HTERT RPE-1 (cell line): Measurements from ENCODE around the gene HGS.

Source experiments
- in situ Hi-C: fragments of 300-500 bp; cut with MboI; formaldehyde crosslinking; loops from 4 replicates; pipeline ENCODE4 v1.14.3; 2020; ENCODE audit warnings: low sequenced_read_pairs

HGS gene, protein sequence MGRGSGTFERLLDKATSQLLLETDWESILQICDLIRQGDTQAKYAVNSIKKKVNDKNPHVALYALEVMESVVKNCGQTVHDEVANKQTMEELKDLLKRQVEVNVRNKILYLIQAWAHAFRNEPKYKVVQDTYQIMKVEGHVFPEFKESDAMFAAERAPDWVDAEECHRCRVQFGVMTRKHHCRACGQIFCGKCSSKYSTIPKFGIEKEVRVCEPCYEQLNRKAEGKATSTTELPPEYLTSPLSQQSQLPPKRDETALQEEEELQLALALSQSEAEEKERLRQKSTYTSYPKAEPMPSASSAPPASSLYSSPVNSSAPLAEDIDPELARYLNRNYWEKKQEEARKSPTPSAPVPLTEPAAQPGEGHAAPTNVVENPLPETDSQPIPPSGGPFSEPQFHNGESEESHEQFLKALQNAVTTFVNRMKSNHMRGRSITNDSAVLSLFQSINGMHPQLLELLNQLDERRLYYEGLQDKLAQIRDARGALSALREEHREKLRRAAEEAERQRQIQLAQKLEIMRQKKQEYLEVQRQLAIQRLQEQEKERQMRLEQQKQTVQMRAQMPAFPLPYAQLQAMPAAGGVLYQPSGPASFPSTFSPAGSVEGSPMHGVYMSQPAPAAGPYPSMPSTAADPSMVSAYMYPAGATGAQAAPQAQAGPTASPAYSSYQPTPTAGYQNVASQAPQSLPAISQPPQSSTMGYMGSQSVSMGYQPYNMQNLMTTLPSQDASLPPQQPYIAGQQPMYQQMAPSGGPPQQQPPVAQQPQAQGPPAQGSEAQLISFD

DNA sequence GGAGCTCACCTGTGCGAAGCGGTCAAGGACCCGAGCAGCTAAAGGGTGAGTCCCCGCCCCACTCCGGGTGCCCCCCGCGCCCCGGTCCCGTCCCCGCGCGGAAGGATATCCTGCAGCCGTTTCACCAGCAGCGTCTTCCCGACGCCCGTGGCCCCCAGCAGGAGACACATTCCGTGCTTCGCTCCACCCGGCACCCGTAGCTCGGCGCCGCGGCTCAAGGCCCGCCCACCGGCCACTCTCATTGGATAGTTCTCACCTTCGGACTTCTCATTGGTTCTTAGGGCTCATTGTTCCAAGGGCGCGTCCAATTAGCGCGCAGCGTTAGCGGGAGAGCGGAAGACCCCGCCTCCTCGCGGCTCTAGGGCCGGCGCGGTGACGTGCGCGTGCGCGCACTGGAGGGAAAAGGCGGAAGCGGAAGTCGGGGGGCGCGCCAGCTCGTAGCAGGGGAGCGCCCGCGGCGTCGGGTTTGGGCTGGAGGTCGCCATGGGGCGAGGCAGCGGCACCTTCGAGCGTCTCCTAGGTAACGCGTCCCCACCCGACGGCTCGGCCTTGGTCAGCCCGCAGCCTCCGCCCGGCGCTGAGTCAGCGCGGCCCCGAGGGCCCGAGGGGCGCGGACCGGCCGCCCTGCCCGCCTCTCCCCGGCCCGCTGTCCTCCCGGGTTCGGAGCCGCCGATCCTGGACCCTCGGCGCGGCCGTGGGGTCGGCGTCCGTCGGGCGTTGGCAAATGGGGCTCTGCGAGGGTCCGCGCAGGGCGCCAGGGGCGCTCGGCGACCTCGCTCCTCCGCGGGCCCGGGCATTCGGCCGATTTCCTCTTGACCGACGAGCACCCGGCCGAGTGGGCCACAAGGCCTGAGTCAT, at the start of gene HGS, which contains the start of gene ARL16:
Gene HGS, plus strand, starts transcription at position 428 of the 858 bp plus-strand sequence. Its CDS starts 56 bp downstream, at position 484.
Gene ARL16, minus strand, starts transcription at position 214 of the 858 bp plus-strand sequence. Its CDS starts 44 bp downstream, at position 170.
- in situ Hi-C loops: no loop called here

- in situ Hi-C loops: no loop called here
These were observed 48.4 kb upstream of the HGS start for GRCh38 chr17:81635431-81635830.

DNA sequence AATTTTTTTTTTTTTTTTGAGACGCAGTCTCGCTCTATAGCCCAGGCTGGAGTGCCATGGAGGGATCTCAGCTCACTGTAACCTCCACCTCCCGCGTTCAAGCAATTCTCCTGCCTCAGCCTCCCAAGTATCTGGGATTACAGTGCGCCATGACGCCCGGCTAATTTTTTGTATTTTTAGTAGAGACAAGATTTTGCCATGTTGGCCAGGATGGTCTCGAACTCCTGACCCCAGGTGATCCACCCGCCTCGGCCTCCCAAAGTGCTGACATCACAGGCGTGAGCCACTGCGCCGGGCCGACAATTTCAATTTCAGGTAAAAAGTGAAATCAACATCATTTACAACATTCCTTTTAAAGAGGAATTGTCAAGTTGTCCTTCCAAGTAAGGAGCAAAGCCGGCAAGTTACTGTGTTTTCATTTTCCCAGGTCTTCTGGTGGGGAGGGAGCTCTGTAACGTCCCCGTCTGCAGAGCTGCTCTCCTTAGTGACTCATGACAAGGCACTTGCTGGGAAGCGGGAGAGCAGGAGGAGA, 47.8 kb upstream of the HGS start:
- in situ Hi-C loops: no loop called here

GRCh38 chr17:81636505-81637288, 47.1 kb upstream of the HGS start, which contains the start of the genes NPLOC4 and TSPAN10:
Gene NPLOC4, minus strand, starts transcription at chr17:81637112. Its CDS starts 182 bp downstream, at chr17:81636930.
Gene TSPAN10, plus strand, starts transcription at chr17:81637196. Its CDS starts 5,217 bp downstream, at chr17:81642413.
- in situ Hi-C loops: no loop called here

- in situ Hi-C loops: no loop called here
These were observed 45.1 kb upstream of the HGS start for GRCh38 chr17:81638683-81639082.

DNA sequence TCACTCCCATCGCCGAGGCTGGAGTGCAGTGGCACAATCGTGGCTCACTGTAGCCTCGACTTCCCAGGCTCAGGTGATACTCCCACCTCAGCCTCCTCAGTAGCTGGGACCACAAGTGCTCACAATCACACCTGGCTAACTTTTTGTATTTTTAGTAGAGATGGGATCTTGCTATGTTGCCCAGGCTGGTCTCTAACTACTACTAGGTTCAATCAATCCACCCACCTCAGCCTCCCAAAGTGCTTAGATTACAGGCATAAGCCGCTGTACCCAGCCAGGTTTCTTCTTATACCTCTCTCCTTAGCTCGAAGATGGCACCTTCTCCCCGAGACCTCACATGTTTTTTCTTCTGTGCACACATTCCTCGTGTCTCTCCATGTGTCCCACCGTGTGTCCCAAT, 43.8 kb upstream of the HGS start:
- in situ Hi-C loops: no loop called here

DNA sequence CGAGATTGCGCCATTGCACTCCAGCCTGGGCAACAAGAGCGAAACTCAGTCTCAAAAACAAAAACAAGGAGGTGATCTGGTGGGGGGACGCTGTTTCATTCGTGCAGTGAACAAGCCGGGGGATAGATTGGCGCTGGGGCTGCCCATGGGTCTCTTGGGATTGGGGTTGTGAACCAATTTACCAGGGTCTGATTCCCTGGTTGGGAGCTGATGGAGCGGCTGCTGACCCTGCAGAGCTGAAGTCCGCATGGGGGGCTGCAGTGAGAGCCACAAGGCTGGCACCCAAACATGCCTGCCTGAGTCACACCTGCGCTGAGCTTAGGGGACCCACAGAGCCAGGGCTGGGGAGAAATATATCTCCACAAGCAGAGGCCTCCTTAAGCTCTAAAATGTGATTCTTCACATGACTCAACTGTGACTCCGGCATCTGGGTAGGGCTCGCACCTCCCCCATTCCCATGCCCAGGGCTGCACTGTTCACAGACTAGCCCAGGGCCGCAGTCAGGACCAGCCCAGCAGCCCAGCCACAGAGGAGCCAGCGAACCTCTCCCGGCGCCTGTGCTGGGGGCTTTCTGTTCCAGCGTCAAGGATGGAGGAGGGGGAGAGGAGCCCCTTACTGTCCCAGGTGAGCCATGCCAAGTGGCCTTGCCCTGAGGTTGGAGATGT, 41.9 kb upstream of the HGS start:
- in situ Hi-C loops: no loop called here

- in situ Hi-C loops: no loop called here
These were observed 39.3 kb upstream of the HGS start for GRCh38 chr17:81644496-81644895.

- in situ Hi-C loops: no loop called here
These were observed 38.5 kb upstream of the HGS start for GRCh38 chr17:81644976-81645952.

- in situ Hi-C loops: no loop called here
These were observed 36.8 kb upstream of the HGS start for GRCh38 chr17:81646869-81647600.

DNA sequence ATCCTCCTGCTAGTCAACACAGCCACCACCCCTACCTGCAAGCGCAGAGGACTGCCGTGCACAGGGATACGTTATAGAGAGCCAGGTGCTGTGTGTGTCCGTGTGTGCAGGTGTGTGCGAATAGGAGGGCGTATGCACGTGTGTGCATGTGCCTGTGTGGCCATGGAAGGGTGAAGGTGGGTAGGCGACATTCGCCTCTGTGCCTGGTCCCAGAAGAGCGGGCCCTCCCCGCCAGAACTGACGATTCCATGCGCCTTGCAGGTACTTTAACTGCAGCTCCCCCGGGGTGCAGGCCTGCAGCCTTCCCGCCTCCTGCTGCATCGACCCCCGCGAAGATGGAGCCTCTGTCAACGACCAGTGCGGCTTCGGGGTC, 36.2 kb upstream of the HGS start:
- in situ Hi-C loops: no loop called here

- in situ Hi-C loops: no loop called here
These were observed 35.7 kb upstream of the HGS start for GRCh38 chr17:81648013-81648706.

DNA sequence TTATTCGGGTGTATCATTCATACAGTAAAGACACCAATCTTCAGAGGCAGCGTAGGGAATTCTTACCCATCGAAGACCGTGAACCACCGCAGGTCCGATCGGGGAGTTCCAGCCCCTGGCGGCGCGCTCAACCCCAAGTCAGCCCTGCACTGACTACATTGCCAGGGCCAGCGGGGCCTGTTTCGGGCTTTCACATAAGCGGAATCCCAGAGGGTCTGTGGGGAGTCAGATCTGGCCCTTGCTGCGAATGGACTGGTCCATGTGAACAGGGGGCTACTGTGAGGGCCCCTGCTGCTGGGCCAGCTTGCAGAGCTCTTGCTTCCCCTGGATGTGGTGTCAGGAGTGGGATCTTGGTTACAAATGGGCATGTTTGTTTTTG, 35.1 kb upstream of the HGS start:
- in situ Hi-C loops: no loop called here

DNA sequence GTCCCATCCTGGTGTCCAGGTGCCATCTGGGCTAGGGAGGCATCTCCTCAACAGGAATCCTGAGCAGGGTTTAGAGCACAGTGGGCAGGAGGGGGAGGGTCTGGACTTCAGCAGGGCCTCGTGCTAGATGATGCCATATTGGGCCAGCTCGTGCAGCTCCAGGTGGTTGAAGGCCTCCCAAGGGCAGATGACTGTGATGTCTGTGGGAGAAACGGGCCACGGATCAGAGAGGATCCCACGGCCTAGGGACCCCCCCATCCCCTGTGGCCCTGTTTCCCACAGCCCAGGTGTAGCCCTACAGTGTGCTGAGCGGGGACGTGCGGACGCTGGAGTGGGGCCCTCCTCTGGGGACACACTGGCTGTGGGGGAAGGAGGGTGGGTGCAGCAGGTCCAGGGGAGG, 32.9 kb upstream of the HGS start:
- in situ Hi-C loops: no loop called here

DNA sequence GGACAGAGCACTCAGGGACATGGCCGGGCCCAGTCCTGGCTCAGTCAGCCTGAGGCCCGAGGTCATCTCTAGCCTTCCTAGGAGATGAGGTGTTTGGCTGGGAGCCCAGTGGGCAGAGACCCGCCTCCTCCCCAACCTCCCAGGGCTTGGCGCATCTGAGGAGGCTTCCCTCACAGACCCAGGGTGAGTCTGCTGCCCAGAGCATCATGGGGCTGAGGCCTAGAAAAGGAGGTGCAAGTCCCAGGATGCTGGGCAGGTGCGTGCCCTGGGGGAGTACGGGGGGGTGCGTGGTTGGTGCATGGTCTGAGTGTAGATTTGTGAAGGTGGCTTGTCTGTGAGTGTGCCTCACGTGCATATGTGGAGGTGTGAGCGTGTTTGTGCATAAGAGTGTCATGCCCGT, 32.1 kb upstream of the HGS start:
- in situ Hi-C loops: no loop called here

DNA sequence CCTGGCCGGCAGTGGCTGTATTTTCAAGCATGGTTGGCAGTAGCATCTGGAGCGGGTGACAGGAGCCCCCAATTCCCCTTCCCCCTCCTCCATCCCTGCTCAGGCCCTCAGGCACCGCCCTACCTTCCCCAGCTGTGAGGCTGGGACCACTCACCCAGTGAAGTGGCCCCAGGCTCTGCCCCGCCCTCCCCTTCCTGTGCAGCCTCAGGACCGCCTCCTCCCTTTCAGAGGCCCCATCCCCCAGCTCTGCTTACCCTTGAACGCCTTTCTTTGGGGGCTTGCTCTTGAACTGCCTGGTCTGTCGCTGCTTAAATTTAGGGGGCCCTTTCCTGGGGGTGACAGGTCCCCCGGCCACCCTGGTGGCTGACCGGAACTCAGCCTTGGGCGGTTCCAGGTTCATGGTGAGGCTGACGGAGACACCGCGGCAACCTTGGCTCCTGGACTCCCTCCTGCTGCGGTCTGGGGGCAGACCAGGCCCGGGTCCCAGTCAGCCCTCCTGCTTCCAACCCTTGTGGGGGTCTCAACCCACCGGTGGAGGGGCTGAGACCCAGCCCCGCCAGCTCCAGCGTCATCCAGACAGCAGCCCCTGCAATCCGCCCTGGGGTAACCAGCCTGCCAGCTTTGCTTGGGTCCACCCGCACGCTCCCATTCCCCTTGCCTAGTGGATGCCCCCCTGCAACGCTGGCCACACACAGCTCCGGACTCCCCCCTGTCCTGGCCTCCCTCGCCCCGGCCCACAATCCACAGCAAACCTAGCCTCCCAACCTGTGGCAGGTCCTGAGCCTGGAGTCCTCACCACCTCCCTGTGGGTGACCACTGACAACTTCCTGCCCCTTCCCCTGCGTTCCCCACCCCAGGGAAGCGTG, 30.7 kb upstream of the HGS start:
- in situ Hi-C loops: no loop called here
